ENCODE data around the gene CFAP157. TPM values are rescaled to one million over a fixed set of nuclear protein-coding genes. Genes with fewer than 3 reads are reported as not detected.

Gene CFAP157
- total and polyA plus RNA-seq, 9 donors = 0.22 to 99.0 (median 3.5) TPM

- Histone ChIP-seq H3K4me3 (no peak overlapping the region), H3K36me3 (no peaks in the 10 kb centered on the region), H3K27ac (no peak overlapping the region), H3K4me1 (ENCODE audit: insufficient read depth) (no peaks in the 10 kb centered on the region), H3K9me3 (no peaks in the 10 kb centered on the region), H3K27me3 (no peaks in the 10 kb centered on the region)
- WGBS, 3 donors = 87 to 89% (median 88%) methylated on average over 23 of the region's 23 CpGs
- intact Hi-C loops (cut with DNase I) = no loop called here
- no peak for DNase-seq
- no peak for TF ChIP-seq EP300 (IDR thresholded peaks at IDR 0.05)
- TF ChIP-seq POLR2A (IDR thresholded peaks at IDR 0.05) = no peak
- TF ChIP-seq, protein P1, sequence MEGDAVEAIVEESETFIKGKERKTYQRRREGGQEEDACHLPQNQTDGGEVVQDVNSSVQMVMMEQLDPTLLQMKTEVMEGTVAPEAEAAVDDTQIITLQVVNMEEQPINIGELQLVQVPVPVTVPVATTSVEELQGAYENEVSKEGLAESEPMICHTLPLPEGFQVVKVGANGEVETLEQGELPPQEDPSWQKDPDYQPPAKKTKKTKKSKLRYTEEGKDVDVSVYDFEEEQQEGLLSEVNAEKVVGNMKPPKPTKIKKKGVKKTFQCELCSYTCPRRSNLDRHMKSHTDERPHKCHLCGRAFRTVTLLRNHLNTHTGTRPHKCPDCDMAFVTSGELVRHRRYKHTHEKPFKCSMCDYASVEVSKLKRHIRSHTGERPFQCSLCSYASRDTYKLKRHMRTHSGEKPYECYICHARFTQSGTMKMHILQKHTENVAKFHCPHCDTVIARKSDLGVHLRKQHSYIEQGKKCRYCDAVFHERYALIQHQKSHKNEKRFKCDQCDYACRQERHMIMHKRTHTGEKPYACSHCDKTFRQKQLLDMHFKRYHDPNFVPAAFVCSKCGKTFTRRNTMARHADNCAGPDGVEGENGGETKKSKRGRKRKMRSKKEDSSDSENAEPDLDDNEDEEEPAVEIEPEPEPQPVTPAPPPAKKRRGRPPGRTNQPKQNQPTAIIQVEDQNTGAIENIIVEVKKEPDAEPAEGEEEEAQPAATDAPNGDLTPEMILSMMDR (IDR thresholded peaks at IDR 0.05) = no peak
Measured at GRCh38 chr9:127682351-127683136, 24.2 kb upstream of the CFAP157 start.

GRCh38 chr9:127683723-127684122 is 23.1 kb upstream of the CFAP157 start:
- Histone ChIP-seq H3K27me3 (no peaks in the 10 kb centered on the region), H3K4me3 (no peak overlapping the region), H3K36me3 (no peaks in the 10 kb centered on the region), H3K27ac (no peak overlapping the region), H3K9me3 (no peaks in the 10 kb centered on the region), H3K4me1 (ENCODE audit: insufficient read depth) (no peaks in the 10 kb centered on the region)
- no peak for TF ChIP-seq POLR2A (IDR thresholded peaks at IDR 0.05)
- TF ChIP-seq, protein P1 (IDR thresholded peaks at IDR 0.05) = no peak
- TF ChIP-seq EP300 (IDR thresholded peaks at IDR 0.05) = no peak
- intact Hi-C loops (cut with DNase I) = no loop called here
- 82 to 91% (median 83%) methylated on average over 5 of the region's 5 CpGs for WGBS, 3 donors
- DNase-seq = no peak

GRCh38 chr9:127684576-127684975 is 22.2 kb upstream of the CFAP157 start:
- Histone ChIP-seq H3K4me1 (ENCODE audit: insufficient read depth) (no peaks in the 10 kb centered on the region), H3K27ac (no peak overlapping the region), H3K9me3 (no peaks in the 10 kb centered on the region), H3K27me3 (no peaks in the 10 kb centered on the region), H3K36me3 (no peaks in the 10 kb centered on the region), H3K4me3 (no peak overlapping the region)
- 79 to 81% (median 80%) methylated on average over 4 of the region's 4 CpGs for WGBS, 3 donors
- intact Hi-C loops (cut with DNase I) = no loop called here
- DNase-seq = no peak
- TF ChIP-seq POLR2A (IDR thresholded peaks at IDR 0.05) (no peak), EP300 (IDR thresholded peaks at IDR 0.05) (no peak)
- TF ChIP-seq, protein P1 (IDR thresholded peaks at IDR 0.05) = no peak

DNA sequence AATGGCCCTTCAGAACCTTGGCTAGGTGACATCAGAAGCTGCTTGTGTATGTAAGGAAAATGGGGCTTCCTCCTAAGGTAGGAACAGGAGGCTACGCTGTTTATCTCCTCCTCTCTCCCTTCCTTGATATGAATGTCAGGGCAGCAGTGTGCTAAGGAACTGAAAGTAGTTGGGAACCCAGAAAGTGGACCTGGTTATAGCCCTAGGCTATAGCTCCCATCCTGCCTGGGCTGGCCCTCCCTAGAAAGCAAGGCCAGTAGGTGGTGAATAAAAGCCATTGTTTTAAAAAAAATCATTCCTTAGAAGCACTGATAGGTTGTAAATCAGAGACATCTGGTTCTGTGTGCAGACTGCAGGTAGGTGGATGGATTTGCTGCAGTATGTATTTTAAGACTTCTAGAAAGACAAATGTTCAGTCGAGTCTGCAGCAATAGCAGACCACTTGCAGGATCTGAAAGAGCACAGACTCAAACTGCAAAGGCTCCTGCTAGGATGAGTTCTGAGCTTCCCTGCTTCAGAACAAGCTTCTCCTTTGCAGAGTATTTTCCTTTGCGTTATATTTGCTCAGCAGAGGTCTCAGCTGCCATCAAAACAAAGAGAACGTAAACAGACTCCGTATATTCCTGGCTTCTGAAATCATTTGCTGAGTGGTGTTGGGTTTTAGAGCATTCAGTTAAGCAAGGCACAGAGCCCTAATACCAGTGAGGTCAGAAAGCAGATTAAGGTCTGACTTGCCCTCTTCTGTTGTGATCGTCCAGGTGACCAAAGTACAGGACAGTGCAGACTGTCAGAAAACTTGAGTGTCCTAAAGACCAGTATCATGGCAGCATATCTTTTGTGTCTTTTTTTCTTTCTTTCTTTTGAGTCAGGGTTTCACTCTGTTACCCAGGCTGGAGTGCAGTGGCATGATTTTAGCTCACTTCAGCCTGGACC is 20.1 kb upstream of the CFAP157 start:
- no peaks in the 10 kb centered on the region for H3K4me1 ChIP-seq (ENCODE audit: insufficient read depth)
- no peak overlapping the region for H3K27ac ChIP-seq
- DNase-seq = no peak
- H3K27me3 ChIP-seq = no peaks in the 10 kb centered on the region
- no peaks in the 10 kb centered on the region for H3K36me3 ChIP-seq
- 75 to 88% (median 79%) methylated on average over 6 of the region's 6 CpGs for WGBS, 3 donors
- no peak overlapping the region for H3K4me3 ChIP-seq
- TF ChIP-seq EP300 (IDR thresholded peaks at IDR 0.05) (no peak), POLR2A (IDR thresholded peaks at IDR 0.05) (no peak)
- TF ChIP-seq, protein P1 (IDR thresholded peaks at IDR 0.05) = no peak
- H3K9me3 ChIP-seq = no peaks in the 10 kb centered on the region
- intact Hi-C loops (cut with DNase I) = no loop called here
